Measurements from ENCODE around the gene SAPCD2. TPM values are rescaled to one million over a fixed set of nuclear protein-coding genes. Genes with fewer than 3 reads are reported as not detected.
A peak's percentile ranks its signal among the peaks of the same experiment; 100 is the strongest.

SAPCD2 gene
- total RNA-seq, 1 experiment from 2014 or later, result 41.1 TPM

DNA sequence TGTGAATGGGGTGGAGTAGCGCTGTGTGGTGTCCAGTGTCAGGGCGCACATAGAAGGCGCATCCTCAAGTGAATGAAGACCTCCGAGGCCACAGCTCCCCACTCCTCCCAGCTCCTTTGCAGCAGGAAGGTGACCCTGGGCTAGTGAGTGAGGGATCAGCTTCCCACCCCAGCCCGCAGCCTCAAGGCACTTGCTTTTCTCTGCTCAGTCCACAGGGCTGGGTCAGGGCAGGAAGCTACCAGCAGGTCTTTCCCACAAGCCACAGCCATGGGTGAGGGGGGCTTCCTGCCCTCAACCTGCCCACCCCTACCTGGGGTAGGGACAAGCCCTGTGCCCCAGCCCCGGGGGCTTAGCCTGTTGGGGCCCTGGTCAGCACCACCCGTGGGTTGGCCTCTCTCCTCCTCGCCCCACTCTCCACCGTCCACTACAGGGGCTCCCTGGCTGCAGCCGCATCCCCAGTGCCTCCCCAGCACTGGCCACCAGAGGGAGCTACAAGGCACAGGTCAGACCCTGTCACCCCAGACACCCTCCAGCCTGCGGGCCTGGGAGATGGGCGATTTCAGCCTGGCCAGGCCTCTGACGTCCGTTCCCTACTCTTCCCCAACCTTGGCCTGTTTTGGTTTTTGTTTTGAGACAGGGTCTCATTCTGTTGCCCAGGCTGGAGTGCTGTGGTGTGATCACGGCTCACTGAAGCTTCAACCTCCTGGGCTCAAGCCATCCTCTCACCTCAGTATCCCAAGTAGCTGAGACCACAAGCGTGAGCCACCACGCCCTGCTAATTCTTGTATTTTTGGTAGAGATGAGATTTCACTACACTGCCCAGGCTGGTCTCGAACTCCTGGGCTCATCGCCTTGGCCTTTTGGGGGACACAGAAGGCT, 41.1 kb downstream of the SAPCD2 start:
- H3K9me3 Mint-ChIP-seq (ENCODE audit: low read depth, unreplicated experiment), result no peaks in the 10 kb centered on the region
- no peaks in the 10 kb centered on the region for H3K27me3 Mint-ChIP-seq (ENCODE audit: unreplicated experiment)
- H3K36me3 Mint-ChIP-seq (ENCODE audit: insufficient read depth, unreplicated experiment), result peaks cover 18% of the 10 kb centered on the region
- TF ChIP-seq, protein P1, sequence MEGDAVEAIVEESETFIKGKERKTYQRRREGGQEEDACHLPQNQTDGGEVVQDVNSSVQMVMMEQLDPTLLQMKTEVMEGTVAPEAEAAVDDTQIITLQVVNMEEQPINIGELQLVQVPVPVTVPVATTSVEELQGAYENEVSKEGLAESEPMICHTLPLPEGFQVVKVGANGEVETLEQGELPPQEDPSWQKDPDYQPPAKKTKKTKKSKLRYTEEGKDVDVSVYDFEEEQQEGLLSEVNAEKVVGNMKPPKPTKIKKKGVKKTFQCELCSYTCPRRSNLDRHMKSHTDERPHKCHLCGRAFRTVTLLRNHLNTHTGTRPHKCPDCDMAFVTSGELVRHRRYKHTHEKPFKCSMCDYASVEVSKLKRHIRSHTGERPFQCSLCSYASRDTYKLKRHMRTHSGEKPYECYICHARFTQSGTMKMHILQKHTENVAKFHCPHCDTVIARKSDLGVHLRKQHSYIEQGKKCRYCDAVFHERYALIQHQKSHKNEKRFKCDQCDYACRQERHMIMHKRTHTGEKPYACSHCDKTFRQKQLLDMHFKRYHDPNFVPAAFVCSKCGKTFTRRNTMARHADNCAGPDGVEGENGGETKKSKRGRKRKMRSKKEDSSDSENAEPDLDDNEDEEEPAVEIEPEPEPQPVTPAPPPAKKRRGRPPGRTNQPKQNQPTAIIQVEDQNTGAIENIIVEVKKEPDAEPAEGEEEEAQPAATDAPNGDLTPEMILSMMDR (IDR thresholded peaks at IDR 0.05; ENCODE audit: unreplicated experiment), result no peak
- BruUV-seq (replicated peaks), result no TSS peak
- H3K4me3 Mint-ChIP-seq (ENCODE audit: low read depth, unreplicated experiment), result peak overlapping the region; percentile 63
- intact Hi-C loops (cut with micrococcal nuclease; ENCODE audit: unreplicated experiment), result no loop called here
- DNase-seq, result peak; percentile 79
- peaks cover under 1% of the 10 kb centered on the region for H3K4me1 Mint-ChIP-seq (ENCODE audit: low read depth, unreplicated experiment)
- no peak overlapping the region for H3K27ac Mint-ChIP-seq (ENCODE audit: unreplicated experiment)
- CTCF ChIA-PET, result interaction anchor here (0.5 to 2.1 kb wide), 13 partner anchors 12 to 239 kb away, joined by 3 to 20 read pairs (median 3); partner anchors contain the start of genes AJM1, FBXW5, NPDC1 and TMEM141

DNA sequence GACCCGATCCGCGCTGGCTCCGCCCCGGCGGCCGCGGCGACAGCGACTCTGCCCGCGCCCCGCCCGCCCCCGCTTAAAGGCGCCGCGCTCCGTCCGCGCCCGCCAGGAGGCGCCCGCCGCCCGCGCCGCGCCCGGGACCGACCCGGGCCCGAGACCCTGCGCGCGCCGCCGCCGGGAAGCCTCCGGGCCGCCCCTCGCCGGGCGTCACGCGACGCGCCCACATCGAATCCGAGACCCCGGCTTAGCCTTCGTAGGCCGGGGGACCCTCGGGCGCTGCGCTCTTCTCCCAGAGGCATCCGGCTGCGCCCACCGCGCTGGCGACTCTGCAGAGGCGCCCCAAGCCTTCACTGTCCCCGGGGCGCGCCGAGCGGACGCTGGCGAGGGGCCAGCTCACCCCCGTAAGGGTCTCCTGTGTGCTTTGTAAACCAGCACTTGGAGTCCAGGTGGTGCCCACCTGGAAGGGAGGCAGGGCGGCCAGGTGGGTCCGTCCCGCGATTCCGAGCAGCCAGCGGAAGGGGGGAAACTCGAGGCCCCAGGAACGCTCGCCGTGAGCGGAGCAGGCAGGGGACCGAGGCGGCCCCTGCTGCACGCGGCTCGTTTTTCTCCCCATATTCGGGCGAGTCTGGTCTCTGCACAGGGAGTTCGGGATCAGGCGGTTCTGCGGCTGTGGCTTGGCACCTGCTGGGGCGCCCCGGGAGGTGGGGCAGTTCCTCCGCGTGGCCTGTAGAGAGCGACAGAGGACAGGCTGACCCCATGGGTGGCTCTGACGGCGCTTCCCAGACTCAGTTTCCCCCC, 41.9 kb downstream of the SAPCD2 start:
- no peaks in the 10 kb centered on the region for H3K4me1 Mint-ChIP-seq (ENCODE audit: low read depth, unreplicated experiment)
- H3K9me3 Mint-ChIP-seq (ENCODE audit: low read depth, unreplicated experiment), result no peaks in the 10 kb centered on the region
- H3K4me3 Mint-ChIP-seq (ENCODE audit: low read depth, unreplicated experiment), result peak overlapping the region; percentile 63
- TF ChIP-seq, protein P1 (IDR thresholded peaks at IDR 0.05; ENCODE audit: unreplicated experiment), result peak; percentile 31
- no peak overlapping the region for H3K27ac Mint-ChIP-seq (ENCODE audit: unreplicated experiment)
- peaks cover 22% of the 10 kb centered on the region for H3K36me3 Mint-ChIP-seq (ENCODE audit: insufficient read depth, unreplicated experiment)
- no peaks in the 10 kb centered on the region for H3K27me3 Mint-ChIP-seq (ENCODE audit: unreplicated experiment)
- BruUV-seq (replicated peaks), result no TSS peak
- CTCF ChIA-PET, result interaction anchor here (1.0 to 2.1 kb wide), 7 partner anchors 18 to 127 kb away, joined by 3 to 20 read pairs (median 4); partner anchors contain the start of genes FBXW5 and NPDC1
- intact Hi-C loops (cut with micrococcal nuclease; ENCODE audit: unreplicated experiment), result no loop called here
- peak; percentile 66 for DNase-seq

- TF ChIP-seq, protein P1 (IDR thresholded peaks at IDR 0.05; ENCODE audit: unreplicated experiment), result no peak
- peak within 1 kb of the TSS; percentile 69 for H3K4me3 Mint-ChIP-seq (ENCODE audit: low read depth, unreplicated experiment)
- H3K9me3 Mint-ChIP-seq (ENCODE audit: low read depth, unreplicated experiment), result no peaks in the 10 kb centered on the region
- H3K27ac Mint-ChIP-seq (ENCODE audit: unreplicated experiment), result peak within 1 kb of the TSS; percentile 27
- intact Hi-C loops (cut with micrococcal nuclease; ENCODE audit: unreplicated experiment), result no loop called here
- no peaks in the 10 kb centered on the region for H3K4me1 Mint-ChIP-seq (ENCODE audit: low read depth, unreplicated experiment)
- no peak for DNase-seq
- CTCF ChIA-PET, result no interaction called here
- no peaks in the 10 kb centered on the region for H3K27me3 Mint-ChIP-seq (ENCODE audit: unreplicated experiment)
- H3K36me3 Mint-ChIP-seq (ENCODE audit: insufficient read depth, unreplicated experiment), result peaks cover 22% of the 10 kb centered on the region
- BruUV-seq (replicated peaks), result no TSS peak
Measured at GRCh38 chr9:137027369-137028262, 42.7 kb downstream of the SAPCD2 start, which contains the start of gene ABCA2. Gene ABCA2, minus strand, starts transcription at chr9:137028237. Its CDS starts 97 bp downstream, at chr9:137028140.

GRCh38 chr9:137026828-137027227, 43.5 kb downstream of the SAPCD2 start:
- Mint-ChIP-seq H3K4me3 (ENCODE audit: low read depth, unreplicated experiment) (peak overlapping the region; percentile 69), H3K27ac (ENCODE audit: unreplicated experiment) (peak overlapping the region; percentile 27), H3K4me1 (ENCODE audit: low read depth, unreplicated experiment) (no peaks in the 10 kb centered on the region), H3K36me3 (ENCODE audit: insufficient read depth, unreplicated experiment) (peaks cover 27% of the 10 kb centered on the region), H3K9me3 (ENCODE audit: low read depth, unreplicated experiment) (no peaks in the 10 kb centered on the region), H3K27me3 (ENCODE audit: unreplicated experiment) (no peaks in the 10 kb centered on the region)
- CTCF ChIA-PET, result no interaction called here
- TF ChIP-seq, protein P1 (IDR thresholded peaks at IDR 0.05; ENCODE audit: unreplicated experiment), result no peak
- no peak for DNase-seq
- no TSS peak for BruUV-seq (replicated peaks)
- intact Hi-C loops (cut with micrococcal nuclease; ENCODE audit: unreplicated experiment), result no loop called here
